Natural killer cell (primary cell): Measurements from ENCODE around the gene MPZL1. TPM values are rescaled to one million over a fixed set of nuclear protein-coding genes. Genes with fewer than 3 reads are reported as not detected.

Source experiments
- ATAC-seq, 3 donors: fragments of 150-1000 bp in 2 of 3; fragments of 200-7000 bp in 1 of 3; cut with Tn5 transposase; 1 replicate in 1 of 3; 2 replicates in 2 of 3; pipeline ENCODE4 v1.10.0; 2021; ENCODE audit warnings: mild to moderate bottlenecking in 2 of 3, moderate library complexity in 2 of 3
- DNase-seq, 2 donors: peaks; one replicate each; pipeline versions ENCODE4 v3.0.0 to v3.0.0-alpha.2; 2013 to 2021; ENCODE audit warnings: mixed read lengths in 1 of 2
- H3K27ac ChIP-seq: one replicate; pipeline ENCODE4 v1.5.1; 2013; ENCODE audit warnings: mild to moderate bottlenecking, low read length
- H3K27me3 ChIP-seq: one replicate; pipeline ENCODE4 v1.6.1; 2013; ENCODE audit warnings: low read length; ENCODE audit not compliant: control insufficient read depth, insufficient read depth
- H3K36me3 ChIP-seq: one replicate; pipeline ENCODE4 v1.6.1; 2013; ENCODE audit warnings: low read length; ENCODE audit not compliant: control insufficient read depth, insufficient read depth
- H3K4me1 ChIP-seq: one replicate; pipeline ENCODE4 v1.6.1; 2013; ENCODE audit warnings: low read length; ENCODE audit not compliant: control insufficient read depth, insufficient read depth
- H3K4me3 ChIP-seq: one replicate; pipeline ENCODE4 v1.5.1; 2013; ENCODE audit warnings: low read length
- H3K9me3 ChIP-seq: one replicate; pipeline ENCODE4 v1.6.1; 2013; ENCODE audit warnings: low read length; ENCODE audit not compliant: control insufficient read depth, insufficient read depth
- H3K27ac Mint-ChIP-seq, 2 donors: one replicate each; pipeline ENCODE4 v1.8.0; 2022; ENCODE audit warnings: mild to moderate bottlenecking in 2 of 2, mixed read lengths in 2 of 2, moderate library complexity in 1 of 2
- H3K27me3 Mint-ChIP-seq, 2 donors: one replicate each; pipeline ENCODE4 v1.8.0; 2022; ENCODE audit warnings: low read depth in 2 of 2, mixed read lengths in 2 of 2
- H3K36me3 Mint-ChIP-seq: one replicate; pipeline ENCODE4 v1.8.0; 2022; ENCODE audit warnings: mixed read lengths
- H3K4me1 Mint-ChIP-seq, 2 donors: one replicate each; pipeline ENCODE4 v1.8.0; 2022; ENCODE audit warnings: mixed read lengths in 2 of 2
- H3K4me3 Mint-ChIP-seq: one replicate; pipeline ENCODE4 v1.8.0; 2022; ENCODE audit warnings: mild to moderate bottlenecking, moderate library complexity, mixed read lengths
- H3K9me3 Mint-ChIP-seq, 2 donors: one replicate each; pipeline ENCODE4 v1.8.0; 2022; ENCODE audit warnings: mixed read lengths in 2 of 2
- WGBS: methylation state at CpG from one replicate; pipeline ENCODE4 v1.1.7; 2013; ENCODE audit warnings: missing lambda C conversion rate; ENCODE audit not compliant: insufficient coverage; 5-methylcytosine and 5-hydroxymethylcytosine counted together
- intact Hi-C: fragments of 100-400 bp; cut with micrococcal nuclease; formaldehyde crosslinking; loops from one replicate; pipeline ENCODE4 v1.14.2; 2022
- total RNA-seq, 4 donors: library from RNA; stranded (reverse); fragments of 120-200 nt in 1 of 4; gene quantifications; one replicate each; pipeline versions ENCODE4 v1.2.3 to v1.2.4, GENCODE V29; 2013 to 2022
- TF ChIP-seq, protein P1 (sequence below): fragments of 200-600 bp; IDR thresholded peaks from one replicate; pipeline ENCODE4 v1.8.0; 2022; ENCODE audit warnings: antibody characterized with exemption

Gene MPZL1
- total RNA-seq, 3 donors from 2014 or later (not counting 1 experiment from before 2014, with no cell fraction given) = 3.4 to 4.6 (median 4.0) TPM

DNA sequence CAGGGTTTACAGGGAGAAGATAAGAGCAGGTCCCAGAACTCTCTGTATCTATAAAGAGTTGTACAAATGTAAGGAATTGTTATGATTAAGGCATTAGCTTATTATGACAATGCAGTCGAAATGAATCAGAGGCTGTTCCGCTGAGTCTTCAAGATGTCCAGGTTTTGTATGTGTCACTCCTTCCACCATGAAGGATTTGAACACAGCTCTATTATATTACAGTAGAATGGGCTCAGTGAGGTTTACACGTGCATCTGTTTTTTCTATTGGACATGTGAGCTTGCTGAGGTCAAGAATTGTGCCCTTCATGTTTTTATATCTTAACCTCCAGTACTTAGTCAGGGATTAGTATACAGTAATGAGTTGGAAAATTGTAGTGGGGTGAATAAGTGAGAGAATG, 86.3 kb downstream of the MPZL1 start:
- WGBS = 85% methylated on average over 2 of the region's 3 CpGs
- H3K27ac ChIP-seq = no peak overlapping the region
- Mint-ChIP-seq H3K36me3 (peaks cover 9% of the 10 kb centered on the region), H3K9me3 (peaks cover 2 to 4% of the 10 kb centered on the region in 2 donors), H3K4me3 (no peak overlapping the region), H3K27ac (no peak overlapping the region), H3K4me1 (peaks cover 14 to 22% of the 10 kb centered on the region in 2 donors), H3K27me3 (peaks cover 2 to 14% of the 10 kb centered on the region in 2 donors)
- H3K9me3 ChIP-seq = no peaks in the 10 kb centered on the region
- no peak overlapping the region for H3K4me3 ChIP-seq
- DNase-seq = no peak
- TF ChIP-seq, protein P1, sequence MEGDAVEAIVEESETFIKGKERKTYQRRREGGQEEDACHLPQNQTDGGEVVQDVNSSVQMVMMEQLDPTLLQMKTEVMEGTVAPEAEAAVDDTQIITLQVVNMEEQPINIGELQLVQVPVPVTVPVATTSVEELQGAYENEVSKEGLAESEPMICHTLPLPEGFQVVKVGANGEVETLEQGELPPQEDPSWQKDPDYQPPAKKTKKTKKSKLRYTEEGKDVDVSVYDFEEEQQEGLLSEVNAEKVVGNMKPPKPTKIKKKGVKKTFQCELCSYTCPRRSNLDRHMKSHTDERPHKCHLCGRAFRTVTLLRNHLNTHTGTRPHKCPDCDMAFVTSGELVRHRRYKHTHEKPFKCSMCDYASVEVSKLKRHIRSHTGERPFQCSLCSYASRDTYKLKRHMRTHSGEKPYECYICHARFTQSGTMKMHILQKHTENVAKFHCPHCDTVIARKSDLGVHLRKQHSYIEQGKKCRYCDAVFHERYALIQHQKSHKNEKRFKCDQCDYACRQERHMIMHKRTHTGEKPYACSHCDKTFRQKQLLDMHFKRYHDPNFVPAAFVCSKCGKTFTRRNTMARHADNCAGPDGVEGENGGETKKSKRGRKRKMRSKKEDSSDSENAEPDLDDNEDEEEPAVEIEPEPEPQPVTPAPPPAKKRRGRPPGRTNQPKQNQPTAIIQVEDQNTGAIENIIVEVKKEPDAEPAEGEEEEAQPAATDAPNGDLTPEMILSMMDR = no peak
- H3K4me1 ChIP-seq = peaks cover 15% of the 10 kb centered on the region
- no peaks in the 10 kb centered on the region for H3K36me3 ChIP-seq
- H3K27me3 ChIP-seq = no peaks in the 10 kb centered on the region
- ATAC-seq = no peak
- intact Hi-C loops = no loop called here

DNA sequence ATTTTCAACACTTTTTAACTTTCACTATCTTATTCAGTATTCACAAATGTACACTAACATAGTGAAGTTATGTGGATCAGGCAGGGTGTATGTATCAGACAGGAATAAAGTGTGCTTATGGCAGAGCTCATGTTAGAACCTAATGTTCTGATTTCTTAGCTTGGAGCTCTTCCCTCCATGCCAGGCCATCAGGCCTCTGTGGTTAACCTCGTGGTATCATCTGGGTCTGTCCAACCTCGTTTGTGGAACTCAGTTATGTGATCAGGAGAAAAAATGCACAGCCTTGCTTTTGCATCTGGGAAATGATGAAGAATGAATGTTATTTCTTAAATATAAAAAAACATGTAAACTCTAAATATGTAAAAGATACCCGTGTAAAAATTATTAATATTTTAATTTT, 86.9 kb downstream of the MPZL1 start:
- peaks cover 10% of the 10 kb centered on the region for H3K4me1 ChIP-seq
- H3K36me3 Mint-ChIP-seq = peaks cover 12% of the 10 kb centered on the region
- H3K9me3 ChIP-seq = no peaks in the 10 kb centered on the region
- no peak overlapping the region for H3K4me3 ChIP-seq
- 0% methylated on average over 2 of the region's 3 CpGs for WGBS
- no peaks in the 10 kb centered on the region for H3K27me3 ChIP-seq
- ATAC-seq (no peak), DNase-seq (no peak)
- H3K27me3 Mint-ChIP-seq = peaks cover 2 to 18% of the 10 kb centered on the region in 2 donors
- H3K36me3 ChIP-seq = no peaks in the 10 kb centered on the region
- intact Hi-C loops = no loop called here
- H3K27ac ChIP-seq = no peak overlapping the region
- H3K9me3 Mint-ChIP-seq = peaks cover 2 to 4% of the 10 kb centered on the region in 2 donors
- TF ChIP-seq, protein P1 = no peak
- no peak overlapping the region for H3K27ac Mint-ChIP-seq
- H3K4me3 Mint-ChIP-seq = no peak overlapping the region
- H3K4me1 Mint-ChIP-seq = peaks cover 9 to 17% of the 10 kb centered on the region in 2 donors

DNA sequence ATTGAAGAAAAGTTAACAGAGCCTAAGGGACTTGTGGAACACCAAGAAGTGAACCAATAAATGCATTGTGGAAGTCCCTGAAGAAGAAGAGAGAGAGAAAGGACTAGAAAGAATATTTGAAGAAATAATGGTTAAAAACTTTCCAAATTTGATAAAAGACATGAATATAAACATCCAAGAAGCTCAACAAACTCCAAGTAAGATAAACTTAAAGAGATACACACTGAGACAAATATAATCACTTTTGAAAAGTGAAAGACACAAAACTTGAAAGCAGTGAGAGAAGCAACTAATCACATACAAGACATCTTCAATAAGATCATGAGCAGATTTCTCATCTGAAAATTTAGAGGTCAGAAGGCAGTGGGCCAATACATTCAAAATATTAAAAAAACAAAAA, 91.2 kb downstream of the MPZL1 start:
- Histone ChIP-seq H3K4me3 (no peak overlapping the region), H3K4me1 (no peaks in the 10 kb centered on the region), H3K9me3 (no peaks in the 10 kb centered on the region), H3K36me3 (no peaks in the 10 kb centered on the region), H3K27ac (no peak overlapping the region), H3K27me3 (no peaks in the 10 kb centered on the region)
- H3K27ac Mint-ChIP-seq = no peak overlapping the region
- intact Hi-C loops = no loop called here
- H3K36me3 Mint-ChIP-seq = peaks cover 23% of the 10 kb centered on the region
- peaks cover 9 to 11% of the 10 kb centered on the region in 2 donors for H3K9me3 Mint-ChIP-seq
- H3K4me3 Mint-ChIP-seq = no peak overlapping the region
- H3K27me3 Mint-ChIP-seq = peaks cover 6 to 34% of the 10 kb centered on the region in 2 donors
- H3K4me1 Mint-ChIP-seq = no peaks in the 10 kb centered on the region
- no peak for ATAC-seq
- TF ChIP-seq, protein P1 = no peak
- DNase-seq = no peak

DNA sequence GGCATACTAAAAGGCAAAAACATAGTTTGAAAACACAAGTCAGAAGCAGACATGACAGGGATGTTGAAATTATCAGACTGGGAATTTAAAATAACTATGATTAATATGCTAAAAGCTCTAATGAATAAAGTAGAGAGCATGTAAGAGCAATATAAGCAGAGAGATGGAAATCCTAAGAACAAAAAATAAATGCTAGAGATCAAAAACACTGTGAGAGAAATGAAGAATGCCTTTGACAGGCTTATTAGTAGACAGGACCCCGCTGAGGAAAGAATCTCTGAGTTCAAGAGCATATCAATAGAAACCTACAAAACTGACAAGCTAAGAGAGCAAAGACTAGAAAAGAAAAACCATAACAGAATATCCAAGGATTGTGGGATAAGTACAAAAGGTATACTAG, 93.9 kb downstream of the MPZL1 start:
- peaks cover 9 to 11% of the 10 kb centered on the region in 2 donors for H3K9me3 Mint-ChIP-seq
- Histone ChIP-seq H3K4me1 (peaks cover 5% of the 10 kb centered on the region), H3K36me3 (no peaks in the 10 kb centered on the region), H3K9me3 (no peaks in the 10 kb centered on the region), H3K27me3 (no peaks in the 10 kb centered on the region), H3K4me3 (no peak overlapping the region), H3K27ac (no peak overlapping the region)
- no peak overlapping the region for H3K4me3 Mint-ChIP-seq
- H3K36me3 Mint-ChIP-seq = peaks cover 23% of the 10 kb centered on the region
- intact Hi-C loops = no loop called here
- no peak overlapping the region for H3K27ac Mint-ChIP-seq
- peaks cover 13 to 39% of the 10 kb centered on the region in 2 donors for H3K27me3 Mint-ChIP-seq
- WGBS = 86% methylated on average over 1 of the region's 1 CpG
- DNase-seq = no peak
- H3K4me1 Mint-ChIP-seq = peaks cover 5% of the 10 kb centered on the region in 2 donors
- TF ChIP-seq, protein P1 = no peak
- ATAC-seq = no peak
